HFFc6 (cell line): Measurements from ENCODE around the gene MBL2. TPM values are rescaled to one million over a fixed set of nuclear protein-coding genes. Genes with fewer than 3 reads are reported as not detected.

Experiments
- DNase-seq: peaks from one replicate; pipeline ENCODE4 v3.0.0-alpha.2; 2018
- H3K27ac Mint-ChIP-seq: 2 replicates; pipeline ENCODE4 v1.8.0; 2020; ENCODE audit warnings: mild to moderate bottlenecking, mixed read lengths
- H3K27me3 Mint-ChIP-seq: 2 replicates; pipeline ENCODE4 v1.8.0; 2021; ENCODE audit warnings: mild to moderate bottlenecking, moderate library complexity, mixed read lengths; ENCODE audit not compliant: insufficient read depth
- H3K36me3 Mint-ChIP-seq: 2 replicates; pipeline ENCODE4 v1.8.0; 2021; ENCODE audit warnings: low read depth, mixed read lengths
- H3K4me1 Mint-ChIP-seq: 2 replicates; pipeline ENCODE4 v1.8.0; 2020; ENCODE audit warnings: low read depth, mixed read lengths
- H3K4me3 Mint-ChIP-seq: 2 replicates; pipeline ENCODE4 v1.8.0; 2020; ENCODE audit warnings: mild to moderate bottlenecking, moderate library complexity, mixed read lengths
- H3K9me3 Mint-ChIP-seq: 2 replicates; pipeline ENCODE4 v1.8.0; 2020; ENCODE audit warnings: mild to moderate bottlenecking, mixed read lengths
- CTCF ChIP-seq: fragments of 200-600 bp; sonication (generic); IDR thresholded peaks from 2 replicates; pipeline ENCODE4 v1.5.0; 2021; ENCODE audit warnings: antibody characterized with exemption, mild to moderate bottlenecking
- total RNA-seq, 6 experiments: library from RNA; stranded (reverse); fragmentation: NEBNext Ultra II Directional; extraction: Animal tissue kit (Norgen Biotek cat#: 25700); gene quantifications; 2 replicates in 1 of 6; 3 replicates in 5 of 6; pipeline ENCODE4 v1.2.3, GENCODE V29; 2021

Gene MBL2
- total RNA-seq, 6 experiments from 2014 or later, result not detected

DNA sequence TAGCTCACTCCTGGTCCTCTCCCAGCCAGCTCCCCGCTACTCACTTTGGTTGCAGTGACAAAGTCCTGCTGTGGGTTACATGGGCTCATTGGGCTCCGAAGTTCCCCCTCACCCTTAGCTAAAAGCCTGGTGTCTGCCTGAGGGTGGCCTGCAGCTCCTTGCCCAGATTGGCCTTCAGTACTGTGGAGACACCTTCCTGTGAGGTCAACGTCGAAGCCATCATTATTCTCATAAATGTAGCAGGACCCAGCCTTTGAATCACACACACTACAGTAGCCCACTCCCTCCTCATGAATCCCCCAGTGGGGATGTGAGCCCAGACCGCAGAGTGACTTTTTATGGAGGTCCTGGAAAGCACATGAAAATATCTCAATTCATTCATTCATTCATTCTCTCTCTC, 10.5 kb downstream of the MBL2 start:
- H3K27me3 Mint-ChIP-seq, result peaks cover 18% of the 10 kb centered on the region
- no peak overlapping the region for H3K4me3 Mint-ChIP-seq
- H3K36me3 Mint-ChIP-seq, result no peaks in the 10 kb centered on the region
- H3K4me1 Mint-ChIP-seq, result peaks cover 2% of the 10 kb centered on the region; the same call in 1 of the 2 replicates
- H3K9me3 Mint-ChIP-seq, result no peaks in the 10 kb centered on the region
- TF ChIP-seq CTCF, result no peak
- DNase-seq, result no peak
- H3K27ac Mint-ChIP-seq, result no peak overlapping the region

- Mint-ChIP-seq H3K4me1 (peaks cover 22% of the 10 kb centered on the region), H3K4me3 (no peak overlapping the region), H3K36me3 (no peaks in the 10 kb centered on the region), H3K27ac (no peak overlapping the region), H3K27me3 (peaks cover 22% of the 10 kb centered on the region), H3K9me3 (no peaks in the 10 kb centered on the region)
- no peak for DNase-seq
- TF ChIP-seq CTCF, result no peak
Measured at GRCh38 chr10:52759154-52759553, 13.4 kb downstream of the MBL2 start.

- H3K4me1 Mint-ChIP-seq, result peaks cover 22% of the 10 kb centered on the region
- no peak for DNase-seq
- peaks cover 22% of the 10 kb centered on the region for H3K27me3 Mint-ChIP-seq
- H3K4me3 Mint-ChIP-seq, result no peak overlapping the region
- H3K36me3 Mint-ChIP-seq, result no peaks in the 10 kb centered on the region
- no peak for TF ChIP-seq CTCF
- no peaks in the 10 kb centered on the region for H3K9me3 Mint-ChIP-seq
- H3K27ac Mint-ChIP-seq, result no peak overlapping the region
Measured at GRCh38 chr10:52758406-52758805, 14.2 kb downstream of the MBL2 start.

GRCh38 chr10:52757773-52758172, 14.8 kb downstream of the MBL2 start:
- H3K4me3 Mint-ChIP-seq, result no peak overlapping the region
- H3K4me1 Mint-ChIP-seq, result peaks cover 22% of the 10 kb centered on the region
- no peak overlapping the region for H3K27ac Mint-ChIP-seq
- no peak for TF ChIP-seq CTCF
- H3K36me3 Mint-ChIP-seq, result no peaks in the 10 kb centered on the region
- no peak for DNase-seq
- H3K9me3 Mint-ChIP-seq, result no peaks in the 10 kb centered on the region
- H3K27me3 Mint-ChIP-seq, result peaks cover 20% of the 10 kb centered on the region

GRCh38 chr10:52756966-52757365, 15.6 kb downstream of the MBL2 start:
- TF ChIP-seq CTCF, result no peak
- Mint-ChIP-seq H3K4me1 (peaks cover 22% of the 10 kb centered on the region), H3K36me3 (no peaks in the 10 kb centered on the region), H3K27me3 (peaks cover 17% of the 10 kb centered on the region), H3K9me3 (no peaks in the 10 kb centered on the region), H3K27ac (no peak overlapping the region), H3K4me3 (no peak overlapping the region)
- DNase-seq, result no peak

GRCh38 chr10:52756295-52756694, 16.3 kb downstream of the MBL2 start:
- no peaks in the 10 kb centered on the region for H3K36me3 Mint-ChIP-seq
- no peak overlapping the region for H3K27ac Mint-ChIP-seq
- peaks cover 22% of the 10 kb centered on the region for H3K4me1 Mint-ChIP-seq
- peaks cover 15% of the 10 kb centered on the region for H3K27me3 Mint-ChIP-seq
- DNase-seq, result no peak
- no peaks in the 10 kb centered on the region for H3K9me3 Mint-ChIP-seq
- no peak overlapping the region for H3K4me3 Mint-ChIP-seq
- no peak for TF ChIP-seq CTCF
